GM18511 (cell line): ENCODE results near the gene CCL28.
"Not testable (repeated sequence)": the region's sequence is repeated elsewhere in the genome, so short reads cannot be mapped to it uniquely, and the experiment has no call there.

Source experiments
- ATAC-seq: cut with Tn5 transposase; IDR thresholded peaks from one replicate; pipeline ENCODE4 v1.9.1; 2021; ENCODE audit warnings: mild to moderate bottlenecking, moderate library complexity; ENCODE audit not compliant: unreplicated experiment

Gene CCL28

GRCh38 chr5:43411495-43411894 is 696 bp downstream of the CCL28 start:
- no peak for ATAC-seq

- ATAC-seq = no peak
These were observed 1.8 kb downstream of the CCL28 start for GRCh38 chr5:43410414-43410813.

GRCh38 chr5:43409809-43410271 is 2.4 kb downstream of the CCL28 start:
- ATAC-seq = no peak

DNA sequence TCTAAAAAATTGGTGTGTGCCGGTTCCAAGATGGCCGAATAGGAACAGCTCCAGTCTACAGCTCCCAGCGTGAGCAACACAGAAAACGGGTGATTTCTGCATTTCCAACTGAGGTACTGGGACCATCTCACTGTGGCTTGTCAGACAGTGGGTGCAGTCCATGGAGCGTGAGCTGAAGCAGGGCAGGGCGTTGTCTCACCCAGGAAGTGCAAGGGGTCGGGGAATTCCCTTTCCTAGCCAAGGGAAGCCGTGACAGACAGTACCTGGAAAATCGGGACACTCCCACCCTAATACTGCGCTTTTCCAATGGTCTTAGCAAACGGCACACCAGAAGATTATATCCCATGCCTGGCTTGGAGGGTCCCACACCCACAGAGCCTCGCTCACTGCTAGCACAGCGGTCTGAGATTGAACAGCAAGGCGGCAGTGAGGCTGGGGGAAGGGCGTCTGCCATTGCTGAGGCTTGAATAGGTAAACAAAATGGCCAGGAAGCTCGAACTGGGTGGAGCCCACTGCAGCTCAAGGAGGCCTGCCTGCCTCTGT is 9.6 kb downstream of the CCL28 start:
- ATAC-seq = not testable (repeated sequence)

GRCh38 chr5:43401827-43402226 is 10.4 kb downstream of the CCL28 start:
- ATAC-seq = no peak

DNA sequence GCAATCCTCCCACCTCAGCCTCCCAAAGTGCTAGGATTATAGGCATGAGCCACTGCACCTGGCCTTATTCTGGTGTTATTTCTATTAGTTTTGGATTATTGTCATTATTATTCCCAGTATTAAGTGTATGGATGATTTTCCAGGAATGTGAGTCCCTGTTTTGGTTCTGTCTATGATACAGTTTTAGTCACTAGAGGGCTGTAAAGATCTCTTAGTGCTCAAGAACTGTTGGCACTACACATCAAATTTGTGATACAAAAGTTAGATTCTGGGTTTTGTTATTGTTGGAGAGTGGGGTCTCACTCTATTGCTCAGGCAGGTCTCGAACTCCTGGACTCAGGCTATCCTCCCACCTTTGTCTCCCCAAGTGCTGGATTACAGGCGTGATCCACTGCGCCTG is 12.1 kb downstream of the CCL28 start:
- no peak for ATAC-seq

- ATAC-seq = peak; percentile 99
These were observed 15.4 kb downstream of the CCL28 start for GRCh38 chr5:43396762-43397304.

GRCh38 chr5:43390471-43390870 is 21.7 kb downstream of the CCL28 start:
- ATAC-seq = no peak

GRCh38 chr5:43389679-43390329 is 22.4 kb downstream of the CCL28 start:
- ATAC-seq = peak; percentile 73

DNA sequence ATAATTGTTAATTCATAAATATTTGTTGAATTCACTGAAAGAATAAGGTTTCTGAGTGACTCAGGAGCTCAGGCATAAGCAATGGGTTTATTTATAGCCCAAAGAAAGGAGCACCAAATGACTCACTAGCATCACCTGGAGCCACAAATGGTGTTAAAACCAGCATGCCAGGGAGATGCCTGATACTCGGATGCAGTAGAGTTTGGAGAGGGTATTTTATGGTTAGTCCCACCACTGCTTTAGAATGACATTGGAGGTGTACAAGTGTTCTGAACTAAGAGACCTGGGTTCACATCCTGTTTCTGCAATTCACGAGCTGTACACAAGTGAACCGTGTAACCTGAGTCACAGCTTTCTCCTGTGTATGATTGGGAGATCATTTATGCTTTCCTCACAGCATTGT is 25.2 kb downstream of the CCL28 start:
- peak; percentile 67 for ATAC-seq

DNA sequence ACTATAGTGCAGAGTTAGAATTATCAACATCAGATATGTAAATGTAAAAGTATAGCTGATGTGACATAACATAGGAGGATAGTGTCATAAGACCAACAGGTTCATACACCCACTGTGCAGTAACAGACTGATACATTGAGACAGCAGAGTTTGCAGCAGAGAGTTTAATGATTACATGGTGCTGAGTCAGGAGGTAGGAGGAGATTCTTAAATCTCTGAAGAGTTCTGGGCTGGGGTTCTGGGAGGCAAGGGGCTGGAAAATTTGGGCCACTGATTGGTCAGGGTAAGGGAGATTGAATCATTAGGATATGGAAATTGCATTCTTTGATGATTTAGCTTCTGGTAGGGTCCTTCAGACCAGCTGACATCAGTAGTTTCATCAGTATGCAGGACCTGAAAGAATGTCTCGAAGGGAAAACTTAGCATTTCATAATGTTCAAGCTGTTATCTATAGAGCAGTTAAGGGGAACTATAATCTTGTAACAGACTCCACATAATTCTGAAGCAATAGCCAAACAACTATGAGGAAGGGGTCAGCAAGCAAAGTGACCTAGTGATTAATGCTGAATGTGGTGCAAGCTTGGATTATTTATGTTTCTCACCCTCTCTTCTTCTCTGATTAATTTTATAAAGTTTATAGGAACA is 35.6 kb downstream of the CCL28 start:
- ATAC-seq = no peak

- no peak for ATAC-seq
These were observed 40.4 kb downstream of the CCL28 start for GRCh38 chr5:43371821-43372220.

GRCh38 chr5:43370352-43370751 is 41.8 kb downstream of the CCL28 start:
- no peak for ATAC-seq

GRCh38 chr5:43369651-43370050 is 42.5 kb downstream of the CCL28 start:
- ATAC-seq = no peak

- no peak for ATAC-seq
These were observed 44.1 kb downstream of the CCL28 start for GRCh38 chr5:43367909-43368669.

DNA sequence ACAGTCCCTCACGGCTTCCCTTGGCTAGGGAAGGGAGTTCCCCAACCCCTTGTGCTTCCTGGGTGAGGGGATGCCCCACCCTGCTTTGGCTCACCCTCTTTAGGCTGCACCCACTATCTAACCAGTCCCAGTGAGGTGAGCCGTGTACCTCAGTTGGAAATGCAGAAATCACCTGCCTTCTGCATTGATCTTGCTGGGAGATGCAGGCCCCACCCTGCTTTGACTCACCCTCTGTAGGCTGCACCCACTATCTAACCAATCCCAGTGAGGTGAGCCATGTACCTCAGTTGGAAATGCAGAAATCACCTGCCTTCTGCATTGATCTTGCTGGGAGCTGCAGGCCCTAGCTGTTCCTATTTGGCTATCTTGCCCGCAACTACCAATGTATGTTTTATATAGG is 44.7 kb downstream of the CCL28 start:
- no peak for ATAC-seq

DNA sequence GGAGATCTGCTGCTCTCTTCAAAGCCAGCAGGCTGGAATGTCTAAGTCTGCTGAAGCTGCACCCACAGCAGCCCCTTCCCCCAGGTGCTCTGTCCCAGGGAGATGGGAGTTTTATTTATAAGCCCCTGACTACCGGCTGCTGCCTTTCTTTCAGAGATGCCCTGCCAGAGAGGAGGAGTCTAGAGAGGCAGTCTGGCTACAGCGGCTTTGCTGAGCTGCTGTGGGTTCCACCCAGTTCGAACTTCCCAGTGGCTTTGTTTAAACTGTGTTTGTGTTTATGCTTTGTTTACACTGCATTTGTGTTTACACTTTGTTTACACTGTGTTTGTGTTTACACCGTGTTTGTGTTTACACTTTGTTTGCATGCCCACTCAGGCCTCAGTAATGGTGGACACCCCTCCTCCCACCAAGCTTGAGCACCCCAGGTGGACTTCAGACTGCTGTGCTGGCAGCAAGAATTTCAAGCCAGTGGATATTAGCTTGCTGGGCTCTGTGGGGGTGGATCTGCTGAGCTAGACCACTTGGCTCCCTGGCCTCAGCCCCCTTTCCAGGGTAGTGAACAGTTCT is 45.4 kb downstream of the CCL28 start:
- ATAC-seq = not testable (repeated sequence)

- not testable (repeated sequence) for ATAC-seq
These were observed 47.0 kb downstream of the CCL28 start for GRCh38 chr5:43365155-43365554.

- peak; percentile 59 for ATAC-seq
These were observed 48.6 kb downstream of the CCL28 start for GRCh38 chr5:43363445-43364152.

GRCh38 chr5:43362725-43363435 is 49.3 kb downstream of the CCL28 start:
- peak; percentile 28 for ATAC-seq
